Lung (tissue), 12 donors: ENCODE results near the gene FILIP1L. TPM values are rescaled to one million over a fixed set of nuclear protein-coding genes. Genes with fewer than 3 reads are reported as not detected.
A peak's percentile ranks its signal among the peaks of the same experiment; 100 is the strongest.

Source experiments
- ATAC-seq: fragments of 200-7000 bp; cut with Tn5 transposase; one replicate; pipeline ENCODE4 v1.9.1; 2020; ENCODE audit warnings: moderate number of reproducible peaks; ENCODE audit not compliant: insufficient read depth, low FRiP score
- DNase-seq, 3 donors: peaks; one replicate each; pipeline ENCODE4 v3.0.0-alpha.2; 2013 to 2017
- H3K27ac ChIP-seq, 2 donors: one replicate each; pipeline ENCODE4 v1.5.1; 2013; ENCODE audit warnings: mild to moderate bottlenecking in 2 of 2, moderate library complexity in 2 of 2, control low read depth in 1 of 2, inconsistent platforms in 1 of 2, low read depth in 1 of 2, low read length in 1 of 2
- H3K27me3 ChIP-seq, 3 donors: one replicate each; pipeline ENCODE4 v1.5.1; 2013; ENCODE audit warnings: low read length in 2 of 3; ENCODE audit not compliant: control insufficient read depth in 3 of 3, insufficient read depth in 3 of 3
- H3K36me3 ChIP-seq, 4 donors: one replicate each; pipeline ENCODE4 v1.5.1; 2013; ENCODE audit warnings: low read length in 4 of 4, mild to moderate bottlenecking in 1 of 4, moderate library complexity in 1 of 4; ENCODE audit not compliant: control insufficient read depth in 4 of 4, insufficient read depth in 4 of 4
- H3K4me1 ChIP-seq, 5 donors: one replicate each; pipeline ENCODE4 v1.5.1; 2013; ENCODE audit warnings: low read length in 5 of 5, mild to moderate bottlenecking in 2 of 5, moderate library complexity in 1 of 5; ENCODE audit not compliant: control insufficient read depth in 5 of 5, insufficient read depth in 5 of 5
- H3K4me3 ChIP-seq: one replicate; pipeline ENCODE4 v1.5.1; 2013; ENCODE audit warnings: mild to moderate bottlenecking, control low read depth, moderate library complexity
- H3K9ac ChIP-seq, 2 donors: one replicate each; pipeline ENCODE4 v1.5.1; 2013; ENCODE audit warnings: low read length in 2 of 2, control low read depth in 1 of 2; ENCODE audit not compliant: insufficient read depth in 1 of 2
- H3K9me3 ChIP-seq, 4 donors: one replicate each; pipeline ENCODE4 v1.5.1; 2013; ENCODE audit warnings: low read length in 3 of 4, mild to moderate bottlenecking in 1 of 4, moderate library complexity in 1 of 4; ENCODE audit not compliant: control insufficient read depth in 4 of 4, insufficient read depth in 3 of 4
- WGBS, 2 donors: extraction: QIAGEN DNeasy Blood & Tissue Kit; methylation state at CpG; one replicate each; pipeline ENCODE4 v1.1.7; 2013; 5-methylcytosine and 5-hydroxymethylcytosine counted together
- polyA plus RNA-seq, 2 donors: library from polyadenylated mRNA; stranded (reverse); fragments of 200-250 nt; gene quantifications; one replicate each; pipeline ENCODE4 v1.2.1, GENCODE V29; 2013
- total RNA-seq, 2 donors: library from RNA; depleted of rRNA in 1 of 2; stranded (reverse); fragments of >200 nt in 1 of 2; gene quantifications; one replicate each; pipeline ENCODE4 v1.2.1, GENCODE V29; 2014 to 2021
- TF ChIP-seq, protein P1 (sequence below): IDR thresholded peaks from 2 replicates; pipeline ENCODE4 v1.5.1; 2012; ENCODE audit warnings: mild to moderate bottlenecking; ENCODE audit errors: control extremely low read depth, extremely low read depth
- donor health status: control.
- donor health status: control.
- donor health status: Bipolar disorder and iron deficiency.
- donor health status: healthy.
- donor health status: DM: yes; HTN: yes; CAD: no.

Gene FILIP1L
- total and polyA plus RNA-seq, 4 donors = 8.3 to 27.8 (median 22.5) TPM

DNA sequence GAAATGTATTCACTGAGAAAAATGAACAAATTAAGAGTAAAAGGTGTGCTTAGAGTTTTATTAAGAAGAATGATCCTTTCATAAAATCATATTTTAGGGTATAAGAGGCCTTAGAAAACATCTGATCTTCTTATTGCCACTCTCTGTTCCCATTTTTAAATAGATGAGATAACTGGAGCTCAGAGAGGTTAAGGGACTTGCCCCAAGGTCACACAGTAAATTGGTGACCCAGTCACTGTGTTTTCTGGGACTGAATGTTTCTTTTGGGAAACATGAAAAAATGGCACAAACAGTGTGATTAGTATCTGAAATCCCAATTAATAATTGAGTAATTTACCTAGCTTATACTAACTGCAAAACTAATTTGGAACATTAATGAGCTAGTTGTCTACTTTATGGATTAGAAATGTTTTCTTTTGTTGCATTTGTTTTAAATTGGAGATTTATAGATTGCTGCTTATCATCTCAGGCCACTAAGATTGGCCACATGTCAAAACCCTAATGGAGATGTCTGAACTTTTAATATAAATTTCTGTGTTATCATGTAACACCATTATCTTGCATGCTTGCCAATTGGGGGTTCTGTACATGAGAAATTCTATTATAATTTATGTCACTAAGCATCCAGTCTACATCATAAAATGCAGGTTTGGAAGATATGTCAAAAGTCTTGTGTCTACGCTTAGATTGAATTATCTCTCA, 231.7 kb downstream of the FILIP1L start:
- WGBS, 2 donors = 85 to 94% methylated on average over 1 of the region's 1 CpG
- TF ChIP-seq, protein P1, sequence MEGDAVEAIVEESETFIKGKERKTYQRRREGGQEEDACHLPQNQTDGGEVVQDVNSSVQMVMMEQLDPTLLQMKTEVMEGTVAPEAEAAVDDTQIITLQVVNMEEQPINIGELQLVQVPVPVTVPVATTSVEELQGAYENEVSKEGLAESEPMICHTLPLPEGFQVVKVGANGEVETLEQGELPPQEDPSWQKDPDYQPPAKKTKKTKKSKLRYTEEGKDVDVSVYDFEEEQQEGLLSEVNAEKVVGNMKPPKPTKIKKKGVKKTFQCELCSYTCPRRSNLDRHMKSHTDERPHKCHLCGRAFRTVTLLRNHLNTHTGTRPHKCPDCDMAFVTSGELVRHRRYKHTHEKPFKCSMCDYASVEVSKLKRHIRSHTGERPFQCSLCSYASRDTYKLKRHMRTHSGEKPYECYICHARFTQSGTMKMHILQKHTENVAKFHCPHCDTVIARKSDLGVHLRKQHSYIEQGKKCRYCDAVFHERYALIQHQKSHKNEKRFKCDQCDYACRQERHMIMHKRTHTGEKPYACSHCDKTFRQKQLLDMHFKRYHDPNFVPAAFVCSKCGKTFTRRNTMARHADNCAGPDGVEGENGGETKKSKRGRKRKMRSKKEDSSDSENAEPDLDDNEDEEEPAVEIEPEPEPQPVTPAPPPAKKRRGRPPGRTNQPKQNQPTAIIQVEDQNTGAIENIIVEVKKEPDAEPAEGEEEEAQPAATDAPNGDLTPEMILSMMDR = no peak
- no peak for ATAC-seq

DNA sequence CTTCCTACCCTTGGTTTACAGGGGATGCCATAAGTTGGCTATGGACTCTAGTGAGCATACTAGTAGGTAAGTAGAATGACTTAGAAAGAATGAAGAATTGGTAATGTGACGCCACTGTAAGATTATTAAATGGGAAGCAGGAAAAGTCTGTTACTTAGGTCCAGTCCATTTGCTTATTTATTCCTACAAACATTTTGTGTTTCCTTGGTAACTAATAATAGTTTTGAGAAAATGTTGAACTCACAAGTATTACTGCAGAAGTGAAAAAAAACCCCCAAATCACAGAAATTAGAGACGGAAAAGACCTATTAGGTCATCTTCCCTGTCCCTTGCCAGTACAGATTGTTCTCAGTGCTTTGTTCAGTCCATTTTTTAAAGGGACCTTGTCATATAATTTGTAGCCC, 233.2 kb downstream of the FILIP1L start:
- TF ChIP-seq, protein P1 = no peak
- Histone ChIP-seq H3K4me3 (no peak overlapping the region), H3K9ac (no peak overlapping the region), H3K27me3 (peaks cover 0 to 4% (median 0%) of the 10 kb centered on the region in 3 donors), H3K27ac (peak overlapping the region; percentile 47 to 89), H3K9me3 (no peaks in the 10 kb centered on the region), H3K36me3 (no peaks in the 10 kb centered on the region), H3K4me1 (peaks cover 0 to 7% (median 2%) of the 10 kb centered on the region in 5 donors)
- DNase-seq = peak in 1 of 3 donors; percentile 28
- WGBS, 2 donors = 64 to 74% methylated on average over 2 of the region's 2 CpGs
- peak; percentile 35 for ATAC-seq

More for the DNA sequence above, 231.7 kb downstream of the FILIP1L start:
- H3K27ac ChIP-seq = no peak overlapping the region
- no peak overlapping the region for H3K9ac ChIP-seq
- H3K27me3 ChIP-seq = peaks cover 0 to 4% (median 0%) of the 10 kb centered on the region in 3 donors
- H3K36me3 ChIP-seq = no peaks in the 10 kb centered on the region
- H3K9me3 ChIP-seq = no peaks in the 10 kb centered on the region
- DNase-seq = no peak
- no peak overlapping the region for H3K4me3 ChIP-seq
- H3K4me1 ChIP-seq = peaks cover 0 to 7% (median 0%) of the 10 kb centered on the region in 5 donors

DNA sequence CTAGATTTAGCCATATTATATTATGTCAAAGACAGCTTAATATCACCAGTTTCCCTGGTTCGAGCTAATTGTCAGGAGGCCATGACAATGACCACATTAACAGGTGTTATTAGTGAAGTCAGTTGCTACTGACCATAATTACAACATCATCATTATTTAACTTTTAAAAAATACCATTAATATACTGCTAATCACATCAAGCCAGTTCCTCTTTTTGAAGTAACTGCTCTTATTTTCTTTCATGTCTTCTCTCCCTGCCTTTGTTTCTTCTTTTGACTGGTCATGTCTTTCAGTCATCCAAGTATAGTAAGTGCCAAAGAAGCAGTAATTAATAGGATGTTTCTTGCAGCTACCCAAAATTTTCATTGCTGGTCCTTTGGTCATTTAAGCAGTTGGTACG, 235.0 kb downstream of the FILIP1L start:
- H3K4me1 ChIP-seq = peaks cover 0 to 15% (median 2%) of the 10 kb centered on the region in 5 donors
- ATAC-seq (no peak), DNase-seq (no peak)
- no peak overlapping the region for H3K27ac ChIP-seq
- no peak overlapping the region for H3K4me3 ChIP-seq
- TF ChIP-seq, protein P1 = no peak
- H3K9ac ChIP-seq = no peak overlapping the region
- peaks cover 0 to 18% (median 6%) of the 10 kb centered on the region in 3 donors for H3K27me3 ChIP-seq
- WGBS, 2 donors = 97 to 100% methylated on average over 2 of the region's 2 CpGs
- no peaks in the 10 kb centered on the region for H3K9me3 ChIP-seq
- H3K36me3 ChIP-seq = no peaks in the 10 kb centered on the region
